Brain pericyte (primary cell): Measurements from ENCODE around the gene XRN2.

Experiments used
- DNase-seq: peaks from one replicate; pipeline ENCODE4 v3.0.0-alpha.2; 2012; ENCODE audit warnings: low read depth, low spot score

The XRN2 gene

GRCh38 chr20:21301940-21302663 lies 1.0 kb upstream of the XRN2 start:
- DNase-seq = no peak

- DNase-seq = no peak
Observed at GRCh38 chr20:21302664-21303060, 469 bp upstream of the XRN2 start.

GRCh38 chr20:21303872-21304586 lies 898 bp downstream of the XRN2 start:
- DNase-seq = no peak

- DNase-seq = no peak
Observed at GRCh38 chr20:21308340-21308739, 5.2 kb downstream of the XRN2 start.

GRCh38 chr20:21309678-21310467 lies 6.7 kb downstream of the XRN2 start:
- no peak for DNase-seq

GRCh38 chr20:21312813-21313474 lies 9.8 kb downstream of the XRN2 start:
- no peak for DNase-seq

- no peak for DNase-seq
Observed at GRCh38 chr20:21315138-21315537, 12.0 kb downstream of the XRN2 start.

GRCh38 chr20:21322083-21322710 lies 19.1 kb downstream of the XRN2 start:
- no peak for DNase-seq

- DNase-seq = no peak
Observed at GRCh38 chr20:21322921-21323331, 19.8 kb downstream of the XRN2 start.

- peak; percentile 40 for DNase-seq
Observed at GRCh38 chr20:21323640-21324039, 20.5 kb downstream of the XRN2 start.

- no peak for DNase-seq
Observed at GRCh38 chr20:21324126-21324525, 21.0 kb downstream of the XRN2 start.

- DNase-seq = no peak
Observed at GRCh38 chr20:21325296-21325695, 22.2 kb downstream of the XRN2 start.

- no peak for DNase-seq
Observed at GRCh38 chr20:21326700-21327099, 23.6 kb downstream of the XRN2 start.

- no peak for DNase-seq
Observed at GRCh38 chr20:21336455-21337151, 33.5 kb downstream of the XRN2 start.

GRCh38 chr20:21338291-21338690 lies 35.2 kb downstream of the XRN2 start:
- no peak for DNase-seq

GRCh38 chr20:21339499-21339898 lies 36.4 kb downstream of the XRN2 start:
- DNase-seq = no peak

GRCh38 chr20:21340991-21341697 lies 38.0 kb downstream of the XRN2 start:
- no peak for DNase-seq

- DNase-seq = no peak
Observed at GRCh38 chr20:21342656-21343345, 39.7 kb downstream of the XRN2 start.

- no peak for DNase-seq
Observed at GRCh38 chr20:21344206-21344900, 41.2 kb downstream of the XRN2 start.
